K562 (cell line): Measurements from ENCODE around the gene SMAD7. TPM values are rescaled to one million over a fixed set of nuclear protein-coding genes. Genes with fewer than 3 reads are reported as not detected.

Experiments
- ARID1B ChIP-seq: fragments of 450-650 bp; IDR thresholded peaks from 2 replicates; pipeline ENCODE4 v1.6.1; 2016; ENCODE audit warnings: antibody characterized with exemption, mild to moderate bottlenecking, inconsistent platforms
- BMI1 ChIP-seq: fragments of 150-350 bp; IDR thresholded peaks from 2 replicates; pipeline ENCODE4 v1.6.1; 2014; ENCODE audit warnings: low read length
- COPS2 ChIP-seq: fragments of 450-650 bp; conservative IDR thresholded peaks from 2 replicates; pipeline ENCODE4 v1.6.1; 2016; ENCODE audit warnings: mild to moderate bottlenecking, moderate library complexity
- CSDE1 ChIP-seq, 2 experiments: fragments of 450-650 bp; IDR thresholded peaks; 2 replicates each; pipeline ENCODE4 v1.6.1; 2016; ENCODE audit warnings: mild to moderate bottlenecking in 1 of 2
- CTBP1 ChIP-seq: fragments of 450-650 bp; IDR thresholded peaks from 2 replicates; pipeline ENCODE4 v1.6.1; 2016; ENCODE audit warnings: borderline replicate concordance
- EP300 ChIP-seq: IDR thresholded peaks from 2 replicates; pipeline ENCODE4 v1.6.1; 2012; ENCODE audit warnings: low read length, improper control_type of control experiment
- GATA2 ChIP-seq: sonication (generic); formaldehyde crosslinking; IDR thresholded peaks from 2 replicates; pipeline ENCODE4 v1.4.0; 2020; ENCODE audit warnings: mild to moderate bottlenecking, missing genetic modification reagents
- JUN ChIP-seq, 2 experiments: sonication (generic) in 1 of 2; formaldehyde crosslinking in 1 of 2; IDR thresholded peaks; 2 replicates each; pipeline versions ENCODE4 v1.6.1 to v1.8.0; 2012 to 2022; ENCODE audit warnings: borderline replicate concordance in 2 of 2, mild to moderate bottlenecking in 2 of 2, improper control_type of control experiment in 1 of 2, low read depth in 1 of 2, low read length in 1 of 2, missing genetic modification reagents in 1 of 2
- JUND ChIP-seq, 2 experiments: IDR thresholded peaks; 2 replicates in 1 of 2; 3 replicates in 1 of 2; pipeline ENCODE4 v1.6.1; 2011; ENCODE audit warnings: borderline replicate concordance in 2 of 2, low read depth in 2 of 2, low read length in 2 of 2, improper control_type of control experiment in 1 of 2, missing biosample characterization in 1 of 2, missing genetic modification characterization in 1 of 2, missing genetic modification reagents in 1 of 2
- LARP7 ChIP-seq: fragments of 450-650 bp; IDR thresholded peaks from 2 replicates; pipeline ENCODE4 v1.6.1; 2016
- NEUROD1 ChIP-seq: fragments of 150-350 bp; IDR thresholded peaks from 2 replicates; pipeline ENCODE4 v1.6.1; 2014; ENCODE audit warnings: borderline replicate concordance, low read length, low read depth; ENCODE audit not compliant: partially characterized antibody
- NR2C2 ChIP-seq, 2 experiments: fragments of 200-800 bp in 1 of 2; sonication (Bioruptor generic) in 1 of 2; sonication (generic) in 1 of 2; formaldehyde crosslinking in 1 of 2; IDR thresholded peaks; 2 replicates each; pipeline versions ENCODE4 v1.6.1 to v1.8.0; 2016 to 2022; ENCODE audit warnings: mild to moderate bottlenecking in 1 of 2, missing compliant biosample characterization in 1 of 2, missing genetic modification characterization in 1 of 2, missing genetic modification reagents in 1 of 2
- NR2F6 ChIP-seq: fragments of 450-650 bp; formaldehyde crosslinking; IDR thresholded peaks from 2 replicates; pipeline ENCODE4 v1.4.0; 2020; ENCODE audit warnings: mild to moderate bottlenecking
- PCBP2 ChIP-seq: fragments of 200-400 bp; formaldehyde crosslinking; IDR thresholded peaks from 2 replicates; pipeline ENCODE4 v1.6.1; 2018; ENCODE audit warnings: low read length, low read depth, mild to moderate bottlenecking, moderate library complexity; ENCODE audit not compliant: poor library complexity, severe bottlenecking
- SIRT6 ChIP-seq: IDR thresholded peaks from one replicate; pipeline ENCODE4 v1.6.1; 2012; ENCODE audit warnings: low read depth, mild to moderate bottlenecking, control low read depth, inconsistent platforms, low read length, moderate library complexity
- SMAD4 ChIP-seq: fragments of 250-450 bp; sonication (Bioruptor Pico); conservative IDR thresholded peaks from 2 replicates; pipeline ENCODE4 v1.8.0; 2021; ENCODE audit warnings: inconsistent platforms, mild to moderate bottlenecking, moderate library complexity
- SRSF3 ChIP-seq: fragments of 200-400 bp; formaldehyde crosslinking; IDR thresholded peaks from 2 replicates; pipeline ENCODE4 v1.6.1; 2016; ENCODE audit warnings: mild to moderate bottlenecking, low read length, moderate library complexity; ENCODE audit not compliant: insufficient read depth
- TAF1 ChIP-seq: IDR thresholded peaks from 2 replicates; pipeline ENCODE4 v1.6.1; 2011; ENCODE audit warnings: mild to moderate bottlenecking, low read length, moderate library complexity; ENCODE audit not compliant: insufficient read depth, control insufficient read depth, severe bottlenecking; ENCODE audit errors: extremely low read depth
- XRCC3 ChIP-seq: fragments of 450-650 bp; IDR thresholded peaks from 2 replicates; pipeline ENCODE4 v1.6.1; 2017; ENCODE audit warnings: mild to moderate bottlenecking, moderate library complexity
- ZFP36 ChIP-seq: fragments of 150-350 bp; IDR thresholded peaks from 2 replicates; pipeline ENCODE4 v1.6.1; 2018; ENCODE audit warnings: low read length, low read depth; ENCODE audit not compliant: partially characterized antibody
- ZNF316 ChIP-seq: fragments of 450-650 bp; IDR thresholded peaks from 2 replicates; pipeline ENCODE4 v1.6.1; 2016
- ZNF77 ChIP-seq: fragments of 250-450 bp; sonication (Bioruptor Pico); IDR thresholded peaks from 2 replicates; pipeline ENCODE4 v1.5.0; 2020
- polyA plus RNA-seq, 8 experiments: library from polyadenylated mRNA; depleted of rRNA in 4 of 8; stranded (reverse) in 5 of 8; unstranded in 3 of 8; fragments of >200 nt; fragmentation: Nextera tagmentation in 2 of 8; fragmentation: Illumina TruSeq in 1 of 8; extraction: Ambion mirVana in 2 of 8; extraction: Trizol in 1 of 8; gene quantifications; 2 replicates each; pipeline versions ENCODE4 v1.2.1 to v1.2.3, GENCODE V29; 2011 to 2014; ENCODE audit warnings: inconsistent platforms in 1 of 8, missing spikeins in 1 of 8
- total RNA-seq, 7 experiments: library from RNA; depleted of rRNA in 6 of 7; stranded (reverse); fragments of >200 nt in 6 of 7; fragmentation: Illumina TruSeq in 2 of 7; extraction: Trizol in 2 of 7; gene quantifications; 2 replicates each; pipeline versions ENCODE4 v1.2.1 to v1.2.3, GENCODE V29; 2011 to 2021; ENCODE audit warnings: low replicate concordance in 1 of 7
- TF ChIP-seq, protein P1 (sequence below): sonication (generic); IDR thresholded peaks from 2 replicates; pipeline ENCODE4 v1.6.1; 2016
- TF ChIP-seq, protein P2 (sequence below): sonication (generic); formaldehyde crosslinking; IDR thresholded peaks from 2 replicates; pipeline ENCODE4 v1.5.0; 2020; ENCODE audit warnings: missing genetic modification reagents
- TF ChIP-seq, protein P3 (sequence below): fragments of 250-450 bp; sonication (Bioruptor Pico); IDR thresholded peaks from 2 replicates; pipeline ENCODE4 v1.8.0; 2022; ENCODE audit warnings: moderate library complexity, mild to moderate bottlenecking, inconsistent platforms

Gene SMAD7
- total and polyA plus RNA-seq, 9 of the 15 experiments (the other 6 are each of a cell fraction or from before 2014, with no cell fraction given): 0.13 to 3.0 (median 1.6) TPM

DNA sequence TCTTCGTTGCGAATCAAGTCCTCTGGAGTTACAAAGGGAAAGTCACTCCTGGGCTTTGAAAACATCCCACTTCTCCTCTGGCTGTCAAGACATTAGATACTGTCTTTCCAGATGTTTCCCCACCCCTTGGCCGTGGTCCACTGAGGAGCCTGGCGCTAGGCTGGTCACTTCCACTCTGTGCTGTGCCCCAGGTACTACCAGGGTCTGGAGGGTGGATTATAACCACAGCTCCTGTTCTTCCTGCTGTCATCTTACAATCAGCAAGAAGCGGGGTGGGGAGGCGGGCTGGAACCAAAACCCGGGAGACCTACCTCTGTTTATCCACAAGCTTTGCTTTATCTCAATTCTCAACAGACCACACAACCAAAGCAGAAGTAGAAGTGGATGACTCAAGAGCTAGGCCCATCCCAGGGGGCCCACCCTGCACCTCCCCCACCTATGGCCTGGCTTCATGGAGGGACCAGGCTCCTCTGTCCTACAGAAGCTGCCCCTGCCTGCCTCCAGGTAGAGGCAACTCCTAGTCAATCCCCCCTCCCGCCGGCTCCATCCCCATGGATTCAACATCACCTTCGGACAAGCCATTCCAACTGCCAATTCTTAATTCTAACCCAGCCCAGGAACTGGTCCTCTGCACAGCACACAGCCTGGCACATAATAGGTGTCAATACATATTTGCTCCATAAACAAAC lies 17.8 kb downstream of the SMAD7 start (continued):
- TF ChIP-seq NR2F6: no peak
- TF ChIP-seq XRCC3: no peak
- peak; percentile 83 for TF ChIP-seq CTBP1
- no peak for TF ChIP-seq NR2C2 (CRISPR knock-in tag; IDR thresholded peaks at IDR 0.05)
- no peak for TF ChIP-seq NR2C2 (tag; IDR thresholded peaks at IDR 0.05)
- TF ChIP-seq, protein P1, sequence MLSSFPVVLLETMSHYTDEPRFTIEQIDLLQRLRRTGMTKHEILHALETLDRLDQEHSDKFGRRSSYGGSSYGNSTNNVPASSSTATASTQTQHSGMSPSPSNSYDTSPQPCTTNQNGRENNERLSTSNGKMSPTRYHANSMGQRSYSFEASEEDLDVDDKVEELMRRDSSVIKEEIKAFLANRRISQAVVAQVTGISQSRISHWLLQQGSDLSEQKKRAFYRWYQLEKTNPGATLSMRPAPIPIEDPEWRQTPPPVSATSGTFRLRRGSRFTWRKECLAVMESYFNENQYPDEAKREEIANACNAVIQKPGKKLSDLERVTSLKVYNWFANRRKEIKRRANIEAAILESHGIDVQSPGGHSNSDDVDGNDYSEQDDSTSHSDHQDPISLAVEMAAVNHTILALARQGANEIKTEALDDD: peak; percentile 59; the same call in 1 of the 2 replicates
- TF ChIP-seq, protein P2, sequence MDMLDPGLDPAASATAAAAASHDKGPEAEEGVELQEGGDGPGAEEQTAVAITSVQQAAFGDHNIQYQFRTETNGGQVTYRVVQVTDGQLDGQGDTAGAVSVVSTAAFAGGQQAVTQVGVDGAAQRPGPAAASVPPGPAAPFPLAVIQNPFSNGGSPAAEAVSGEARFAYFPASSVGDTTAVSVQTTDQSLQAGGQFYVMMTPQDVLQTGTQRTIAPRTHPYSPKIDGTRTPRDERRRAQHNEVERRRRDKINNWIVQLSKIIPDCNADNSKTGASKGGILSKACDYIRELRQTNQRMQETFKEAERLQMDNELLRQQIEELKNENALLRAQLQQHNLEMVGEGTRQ (CRISPR knock-in tag): no peak
- TF ChIP-seq NEUROD1: peak; percentile 63
- TF ChIP-seq JUND (IDR thresholded peaks at IDR 0.05; ENCODE audit: borderline replicate concordance, low read depth, low read length): peak; percentile 90
- TF ChIP-seq JUND (tag; IDR thresholded peaks at IDR 0.05; ENCODE audit: borderline replicate concordance, low read depth, low read length): peak; percentile 79; the same call in 2 of the 3 replicates
- TF ChIP-seq LARP7: no peak
- no peak for TF ChIP-seq ZNF77 (CRISPR knock-in tag)
- peak; percentile 83 for TF ChIP-seq ARID1B
- TF ChIP-seq SRSF3: no peak
- no peak for TF ChIP-seq BMI1
- no peak for TF ChIP-seq PCBP2
- TF ChIP-seq COPS2: no peak
- no peak; the same call in 1 of the 2 replicates for TF ChIP-seq GATA2 (CRISPR knock-in tag)
- peak; percentile 74 for TF ChIP-seq EP300
- TF ChIP-seq ZNF316: no peak
- TF ChIP-seq SIRT6: no peak
- peak; percentile 47; the same call in 1 of the 2 replicates for TF ChIP-seq JUN (IDR thresholded peaks at IDR 0.05; ENCODE audit: borderline replicate concordance, low read depth, low read length)
- no peak for TF ChIP-seq JUN (CRISPR knock-in tag; IDR thresholded peaks at IDR 0.05; ENCODE audit: borderline replicate concordance)
- no peak for TF ChIP-seq CSDE1 (IDR thresholded peaks at IDR 0.05)
- TF ChIP-seq, protein P3, sequence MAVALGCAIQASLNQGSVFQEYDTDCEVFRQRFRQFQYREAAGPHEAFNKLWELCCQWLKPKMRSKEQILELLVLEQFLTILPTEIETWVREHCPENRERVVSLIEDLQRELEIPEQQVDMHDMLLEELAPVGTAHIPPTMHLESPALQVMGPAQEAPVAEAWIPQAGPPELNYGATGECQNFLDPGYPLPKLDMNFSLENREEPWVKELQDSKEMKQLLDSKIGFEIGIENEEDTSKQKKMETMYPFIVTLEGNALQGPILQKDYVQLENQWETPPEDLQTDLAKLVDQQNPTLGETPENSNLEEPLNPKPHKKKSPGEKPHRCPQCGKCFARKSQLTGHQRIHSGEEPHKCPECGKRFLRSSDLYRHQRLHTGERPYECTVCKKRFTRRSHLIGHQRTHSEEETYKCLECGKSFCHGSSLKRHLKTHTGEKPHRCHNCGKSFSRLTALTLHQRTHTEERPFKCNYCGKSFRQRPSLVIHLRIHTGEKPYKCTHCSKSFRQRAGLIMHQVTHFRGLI (CRISPR knock-in tag): no peak
- no peak for TF ChIP-seq ZFP36
- TF ChIP-seq SMAD4 (CRISPR knock-in tag): peak; percentile 69; the same call in 1 of the 2 replicates
- TF ChIP-seq TAF1: no peak
